ENCODE measurements around the gene LCK. TPM values are rescaled to one million over a fixed set of nuclear protein-coding genes. Genes with fewer than 3 reads are reported as not detected.

Gene LCK
- total and polyA plus RNA-seq, 9 of the 15 experiments (the other 6 are each of a cell fraction or from before 2014, with no cell fraction given): 0.04 to 0.47 (median 0.13) TPM; not detected in 6

GRCh38 chr1:32303358-32303757 lies 52.3 kb downstream of the LCK start (continued):
- TF ChIP-seq ZFP91 (CRISPR knock-in tag; IDR thresholded peaks at IDR 0.05): no peak
- TF ChIP-seq HDAC8 (tag; IDR thresholded peaks at IDR 0.05): no peak
- no peak for TF ChIP-seq KDM1A (IDR thresholded peaks at IDR 0.05)
- TF ChIP-seq ZNF184 (CRISPR knock-in tag; IDR thresholded peaks at IDR 0.05): no peak
- TF ChIP-seq SREBF2 (CRISPR knock-in tag; IDR thresholded peaks at IDR 0.05): no peak
- TF ChIP-seq KLF10 (CRISPR knock-in tag; IDR thresholded peaks at IDR 0.05): no peak
- no peak for TF ChIP-seq NR3C1 (CRISPR knock-in tag; IDR thresholded peaks at IDR 0.05)

GRCh38 chr1:32303997-32304622 lies 53.0 kb downstream of the LCK start:
- H3K27me3 ChIP-seq (ENCODE audit: control insufficient read depth in 2 of 2, insufficient read depth in 2 of 2, low read length in 2 of 2): no peaks in the 10 kb centered on the region
- peaks cover 3% of the 10 kb centered on the region for H3K9me1 ChIP-seq (ENCODE audit: control insufficient read depth, insufficient read depth, low read length)
- H2AFZ ChIP-seq (ENCODE audit: low read depth, low read length): no peak overlapping the region
- H3K27ac ChIP-seq (ENCODE audit: extremely low read depth, low read depth, low read length): no peak overlapping the region
- H3K4me3 ChIP-seq: no peak overlapping the region
- peaks cover 75% of the 10 kb centered on the region for H3K79me2 ChIP-seq (ENCODE audit: control insufficient read depth, insufficient read depth, low read length)
- CTCF ChIA-PET (ENCODE audit: low intra/inter-chr PET ratio): no interaction called here
- no peak overlapping the region for H3K9ac ChIP-seq (ENCODE audit: insufficient read depth in 1 of 2, low read depth in 2 of 2, low read length in 2 of 2)
- H3K9me3 ChIP-seq (replicated peaks; ENCODE audit: control insufficient read depth, insufficient read depth, low read depth, low read length): peaks cover 4% of the 10 kb centered on the region; the same call in 1 of the 2 replicates
- TSS peak; percentile 15 for BruUV-seq (replicated peaks)
- no peak for FAIRE-seq
- POLR2A ChIA-PET: interaction anchor here (0.6 to 8.1 kb wide), 7 partner anchors 8 to 268 kb away, joined by 3 to 50 read pairs (median 4); partner anchors contain the start of genes HDAC1 and MARCKSL1
- TF ChIP-seq E2F3 (CRISPR knock-in tag; IDR thresholded peaks at IDR 0.05) (no peak), TRIM25 (IDR thresholded peaks at IDR 0.05; ENCODE audit: borderline replicate concordance) (no peak), TCF15 (CRISPR knock-in tag; IDR thresholded peaks at IDR 0.05) (no peak), TOE1 (IDR thresholded peaks at IDR 0.05; ENCODE audit: borderline replicate concordance) (no peak), TOE1 (CRISPR knock-in tag; IDR thresholded peaks at IDR 0.05; ENCODE audit: borderline replicate concordance, low read depth) (no peak), KAT7 (CRISPR knock-in tag; IDR thresholded peaks at IDR 0.05; ENCODE audit: borderline replicate concordance) (no peak), ZNF354B (CRISPR knock-in tag; IDR thresholded peaks at IDR 0.05) (no peak), HDAC2 (IDR thresholded peaks at IDR 0.05) (no peak), ZKSCAN3 (CRISPR knock-in tag; IDR thresholded peaks at IDR 0.05) (no peak)
- peaks cover 79% of the 10 kb centered on the region for H3K36me3 ChIP-seq (ENCODE audit: control insufficient read depth, insufficient read depth, low read length)
- H3K4me2 ChIP-seq (ENCODE audit: insufficient read depth, low read length): no peak overlapping the region
- H4K20me1 ChIP-seq (replicated peaks; ENCODE audit: control insufficient read depth, insufficient read depth, low read length): peaks cover 11% of the 10 kb centered on the region; the same call in 1 of the 2 replicates
- ATAC-seq: no peak
- 87% methylated on average over 3 of the region's 3 CpGs for WGBS (ENCODE audit: insufficient coverage, low coverage, missing lambda C conversion rate)
- intact Hi-C loops (cut with micrococcal nuclease): no loop called here
- H3K4me1 ChIP-seq (replicated peaks in 1 of 2; ENCODE audit: control insufficient read depth in 2 of 2, insufficient read depth in 2 of 2, low read length in 2 of 2): peaks cover 27 to 30% of the 10 kb centered on the region in 2 experiments
- no peak for DNase-seq (ENCODE audit: extremely low read depth in 1 of 4, low spot score in 3 of 4)
- in situ Hi-C loops (cut with MboI): no loop called here

Data from K562 (cell line).